Lower lobe of right lung (tissue), 2 donors: Measurements from ENCODE around the gene GMPR2. TPM values are rescaled to one million over a fixed set of nuclear protein-coding genes. Genes with fewer than 3 reads are reported as not detected.

Experiments
- ATAC-seq, 2 donors: fragments of 200-7000 bp; cut with Tn5 transposase; one replicate each; pipeline ENCODE4 v1.9.1; 2020 to 2022; ENCODE audit warnings: mild to moderate bottlenecking in 2 of 2, moderate library complexity in 2 of 2
- DNase-seq: peaks from one replicate; pipeline ENCODE4 v3.0.0-alpha.2; 2020
- H3K27ac ChIP-seq: fragments of 200-600 bp; one replicate; pipeline ENCODE4 v1.8.0; 2022
- H3K27me3 ChIP-seq: fragments of 200-600 bp; one replicate; pipeline ENCODE4 v1.8.0; 2022; ENCODE audit warnings: low read depth
- H3K36me3 ChIP-seq: fragments of 200-600 bp; one replicate; pipeline ENCODE4 v1.8.0; 2022; ENCODE audit warnings: mild to moderate bottlenecking
- H3K4me1 ChIP-seq: fragments of 200-600 bp; one replicate; pipeline ENCODE4 v1.8.0; 2022
- H3K4me3 ChIP-seq: fragments of 200-600 bp; one replicate; pipeline ENCODE4 v1.8.0; 2022; ENCODE audit warnings: mild to moderate bottlenecking
- H3K9me3 ChIP-seq: fragments of 200-600 bp; one replicate; pipeline ENCODE4 v1.8.0; 2022
- CTCF ChIP-seq: fragments of 200-600 bp; IDR thresholded peaks from one replicate; pipeline ENCODE4 v1.8.0; 2022; ENCODE audit warnings: antibody characterized with exemption, mild to moderate bottlenecking
- intact Hi-C: fragments of 100-400 bp; cut with DNase I; formaldehyde crosslinking; loops from one replicate; pipeline ENCODE4 v1.11.0; 2022
- total RNA-seq: library from RNA; stranded (reverse); fragmentation: NEBNext Ultra II Directional; extraction: Animal tissue kit (Norgen Biotek cat#: 25700); gene quantifications from one replicate; pipeline ENCODE4 v1.2.1, GENCODE V29; 2021
- donor health status: DM: no; HTN: yes; CAD: no; lungs with severe emphysema.

Gene GMPR2
- total RNA-seq, 1 donor from 2014 or later = 72.3 TPM

- Histone ChIP-seq H3K4me1 (peaks cover 9% of the 10 kb centered on the region), H3K27ac (peak overlapping the region; percentile 25), H3K27me3 (no peaks in the 10 kb centered on the region), H3K36me3 (peaks cover 4% of the 10 kb centered on the region), H3K9me3 (no peaks in the 10 kb centered on the region), H3K4me3 (no peak overlapping the region)
- DNase-seq = no peak
- no peak for ATAC-seq
- intact Hi-C loops = loop anchor here (10.0 kb wide), 1 partner anchor 47 kb away; the partner anchor contains the start of genes DHRS1 and NOP9
- TF ChIP-seq CTCF = no peak
Measured at GRCh38 chr14:24247422-24247821, 14.7 kb downstream of the GMPR2 start.

- H3K9me3 ChIP-seq = no peaks in the 10 kb centered on the region
- no peak for TF ChIP-seq CTCF
- intact Hi-C loops = loop anchor here (10.0 kb wide), 1 partner anchor 45 kb away; the partner anchor contains the start of genes DHRS1 and NOP9
- no peaks in the 10 kb centered on the region for H3K4me1 ChIP-seq
- H3K4me3 ChIP-seq = no peak overlapping the region
- no peaks in the 10 kb centered on the region for H3K27me3 ChIP-seq
- no peak overlapping the region for H3K27ac ChIP-seq
- H3K36me3 ChIP-seq = peaks cover 6% of the 10 kb centered on the region
- no peak for DNase-seq
- no peak for ATAC-seq
Measured at GRCh38 chr14:24249230-24250021, 16.7 kb downstream of the GMPR2 start.

GRCh38 chr14:24250354-24250753 lies 17.6 kb downstream of the GMPR2 start:
- no peaks in the 10 kb centered on the region for H3K27me3 ChIP-seq
- ATAC-seq (no peak), DNase-seq (no peak)
- intact Hi-C loops = no loop called here
- H3K4me1 ChIP-seq = no peaks in the 10 kb centered on the region
- TF ChIP-seq CTCF = no peak
- no peak overlapping the region for H3K4me3 ChIP-seq
- H3K27ac ChIP-seq = no peak overlapping the region
- peaks cover 13% of the 10 kb centered on the region for H3K36me3 ChIP-seq
- H3K9me3 ChIP-seq = no peaks in the 10 kb centered on the region

GRCh38 chr14:24251880-24252288 lies 19.2 kb downstream of the GMPR2 start:
- Histone ChIP-seq H3K4me3 (no peak overlapping the region), H3K4me1 (no peaks in the 10 kb centered on the region), H3K9me3 (no peaks in the 10 kb centered on the region), H3K27ac (no peak overlapping the region), H3K36me3 (peaks cover 17% of the 10 kb centered on the region), H3K27me3 (no peaks in the 10 kb centered on the region)
- no peak for TF ChIP-seq CTCF
- DNase-seq = no peak
- peak; percentile 36 to 71 for ATAC-seq
- intact Hi-C loops = no loop called here

GRCh38 chr14:24252289-24253124 lies 19.8 kb downstream of the GMPR2 start:
- H3K27ac ChIP-seq = no peak overlapping the region
- no peak for ATAC-seq

More at GRCh38 chr14:24252289-24253124, 19.8 kb downstream of the GMPR2 start:
- H3K4me3 ChIP-seq = no peak overlapping the region
- peaks cover 17% of the 10 kb centered on the region for H3K36me3 ChIP-seq
- no peaks in the 10 kb centered on the region for H3K27me3 ChIP-seq
- DNase-seq = no peak
- intact Hi-C loops = no loop called here
- H3K4me1 ChIP-seq = no peaks in the 10 kb centered on the region
- H3K9me3 ChIP-seq = no peaks in the 10 kb centered on the region
- no peak for TF ChIP-seq CTCF
